ENCODE data around the gene GPR78.

The GPR78 gene

GRCh38 chr4:8581094-8581861 is 1.1 kb downstream of the GPR78 start:
- Mint-ChIP-seq H3K4me1 (ENCODE audit: low read depth in 2 of 2) (no peaks in the 10 kb centered on the region), H3K4me3 (no peak overlapping the region), H3K36me3 (ENCODE audit: insufficient read depth) (no peaks in the 10 kb centered on the region), H3K9me3 (no peaks in the 10 kb centered on the region), H3K27me3 (peaks cover 42 to 64% of the 10 kb centered on the region in 2 donors), H3K27ac (no peak overlapping the region)
- no peak for DNase-seq
- ATAC-seq (replicated peaks) = no peak

GRCh38 chr4:8582016-8582415 is 1.8 kb downstream of the GPR78 start:
- DNase-seq = no peak
- ATAC-seq (replicated peaks) = no peak
- peaks cover 0 to 1% of the 10 kb centered on the region in 2 donors for H3K4me1 Mint-ChIP-seq (ENCODE audit: low read depth in 2 of 2)
- H3K27ac Mint-ChIP-seq = no peak overlapping the region
- no peak overlapping the region for H3K4me3 Mint-ChIP-seq
- H3K36me3 Mint-ChIP-seq (ENCODE audit: insufficient read depth) = no peaks in the 10 kb centered on the region
- no peaks in the 10 kb centered on the region for H3K9me3 Mint-ChIP-seq
- peaks cover 43 to 68% of the 10 kb centered on the region in 2 donors for H3K27me3 Mint-ChIP-seq

GRCh38 chr4:8582436-8582835 is 2.2 kb downstream of the GPR78 start:
- Mint-ChIP-seq H3K4me1 (ENCODE audit: low read depth in 2 of 2) (peaks cover 0 to 1% of the 10 kb centered on the region in 2 donors), H3K36me3 (ENCODE audit: insufficient read depth) (no peaks in the 10 kb centered on the region), H3K27ac (no peak overlapping the region), H3K27me3 (peaks cover 43 to 68% of the 10 kb centered on the region in 2 donors), H3K9me3 (no peaks in the 10 kb centered on the region), H3K4me3 (no peak overlapping the region)
- DNase-seq (no peak), ATAC-seq (replicated peaks) (no peak)

- Mint-ChIP-seq H3K4me3 (no peak overlapping the region), H3K4me1 (ENCODE audit: low read depth in 2 of 2) (peaks cover 0 to 1% of the 10 kb centered on the region in 2 donors), H3K27ac (no peak overlapping the region), H3K27me3 (peaks cover 38 to 68% of the 10 kb centered on the region in 2 donors), H3K9me3 (no peaks in the 10 kb centered on the region), H3K36me3 (ENCODE audit: insufficient read depth) (no peaks in the 10 kb centered on the region)
- ATAC-seq (replicated peaks) (no peak), DNase-seq (no peak)
Measured at GRCh38 chr4:8582941-8583654, 2.9 kb downstream of the GPR78 start.

- Mint-ChIP-seq H3K36me3 (ENCODE audit: insufficient read depth) (no peaks in the 10 kb centered on the region), H3K4me3 (no peak overlapping the region), H3K27ac (no peak overlapping the region), H3K27me3 (peaks cover 33 to 70% of the 10 kb centered on the region in 2 donors), H3K9me3 (no peaks in the 10 kb centered on the region), H3K4me1 (ENCODE audit: low read depth in 2 of 2) (peaks cover 0 to 1% of the 10 kb centered on the region in 2 donors)
- no peak for ATAC-seq (replicated peaks)
- DNase-seq = no peak
Measured at GRCh38 chr4:8583655-8584025, 3.4 kb downstream of the GPR78 start.

GRCh38 chr4:8585186-8585585 is 5.0 kb downstream of the GPR78 start:
- Mint-ChIP-seq H3K9me3 (no peaks in the 10 kb centered on the region), H3K4me1 (ENCODE audit: low read depth in 2 of 2) (peaks cover 0 to 1% of the 10 kb centered on the region in 2 donors), H3K27me3 (peaks cover 24 to 68% of the 10 kb centered on the region in 2 donors), H3K4me3 (no peak overlapping the region), H3K36me3 (ENCODE audit: insufficient read depth) (no peaks in the 10 kb centered on the region), H3K27ac (no peak overlapping the region)
- DNase-seq (no peak), ATAC-seq (replicated peaks) (no peak)

GRCh38 chr4:8585721-8586212 is 5.6 kb downstream of the GPR78 start:
- no peak for ATAC-seq (replicated peaks)
- H3K4me1 Mint-ChIP-seq (ENCODE audit: low read depth in 2 of 2) = peaks cover 0 to 1% of the 10 kb centered on the region in 2 donors
- no peaks in the 10 kb centered on the region for H3K9me3 Mint-ChIP-seq
- no peak overlapping the region for H3K4me3 Mint-ChIP-seq
- peaks cover 30 to 74% of the 10 kb centered on the region in 2 donors for H3K27me3 Mint-ChIP-seq
- H3K27ac Mint-ChIP-seq = no peak overlapping the region
- H3K36me3 Mint-ChIP-seq (ENCODE audit: insufficient read depth) = peaks cover 3% of the 10 kb centered on the region
- DNase-seq = no peak

GRCh38 chr4:8586246-8586645 is 6.1 kb downstream of the GPR78 start:
- no peak overlapping the region for H3K4me3 Mint-ChIP-seq
- DNase-seq (no peak), ATAC-seq (replicated peaks) (no peak)
- peaks cover 35 to 79% of the 10 kb centered on the region in 2 donors for H3K27me3 Mint-ChIP-seq
- peaks cover 3% of the 10 kb centered on the region for H3K36me3 Mint-ChIP-seq (ENCODE audit: insufficient read depth)
- H3K9me3 Mint-ChIP-seq = no peaks in the 10 kb centered on the region
- peaks cover 0 to 1% of the 10 kb centered on the region in 2 donors for H3K4me1 Mint-ChIP-seq (ENCODE audit: low read depth in 2 of 2)
- no peak overlapping the region for H3K27ac Mint-ChIP-seq

- H3K36me3 Mint-ChIP-seq (ENCODE audit: insufficient read depth) = peaks cover 3% of the 10 kb centered on the region
- no peak overlapping the region for H3K27ac Mint-ChIP-seq
- no peaks in the 10 kb centered on the region for H3K9me3 Mint-ChIP-seq
- H3K4me1 Mint-ChIP-seq (ENCODE audit: low read depth in 2 of 2) = peaks cover 0 to 1% of the 10 kb centered on the region in 2 donors
- H3K4me3 Mint-ChIP-seq = no peak overlapping the region
- H3K27me3 Mint-ChIP-seq = peaks cover 39 to 83% of the 10 kb centered on the region in 2 donors
- DNase-seq (no peak), ATAC-seq (replicated peaks) (no peak)
Measured at GRCh38 chr4:8586671-8587468, 6.7 kb downstream of the GPR78 start.

GRCh38 chr4:8587469-8588195 is 7.4 kb downstream of the GPR78 start:
- H3K36me3 Mint-ChIP-seq (ENCODE audit: insufficient read depth) = peaks cover 3% of the 10 kb centered on the region
- peaks cover 39 to 77% of the 10 kb centered on the region in 2 donors for H3K27me3 Mint-ChIP-seq
- no peaks in the 10 kb centered on the region for H3K9me3 Mint-ChIP-seq
- H3K4me3 Mint-ChIP-seq = no peak overlapping the region
- ATAC-seq (replicated peaks) = no peak
- DNase-seq = no peak
- no peak overlapping the region for H3K27ac Mint-ChIP-seq
- H3K4me1 Mint-ChIP-seq (ENCODE audit: low read depth in 2 of 2) = peaks cover 0 to 1% of the 10 kb centered on the region in 2 donors

- DNase-seq (no peak), ATAC-seq (replicated peaks) (no peak)
- Mint-ChIP-seq H3K36me3 (ENCODE audit: insufficient read depth) (peaks cover 3% of the 10 kb centered on the region), H3K4me1 (ENCODE audit: low read depth in 2 of 2) (peaks cover 0 to 1% of the 10 kb centered on the region in 2 donors), H3K9me3 (no peaks in the 10 kb centered on the region), H3K27me3 (peaks cover 42 to 76% of the 10 kb centered on the region in 2 donors), H3K4me3 (no peak overlapping the region), H3K27ac (no peak overlapping the region)
Measured at GRCh38 chr4:8588196-8588470, 7.9 kb downstream of the GPR78 start.

GRCh38 chr4:8589336-8589735 is 9.1 kb downstream of the GPR78 start:
- DNase-seq (no peak), ATAC-seq (replicated peaks) (no peak)
- no peaks in the 10 kb centered on the region for H3K9me3 Mint-ChIP-seq

More at GRCh38 chr4:8589336-8589735, 9.1 kb downstream of the GPR78 start:
- no peak overlapping the region for H3K4me3 Mint-ChIP-seq
- peaks cover 3% of the 10 kb centered on the region for H3K36me3 Mint-ChIP-seq (ENCODE audit: insufficient read depth)
- H3K4me1 Mint-ChIP-seq (ENCODE audit: low read depth in 2 of 2) = peaks cover 0 to 4% of the 10 kb centered on the region in 2 donors
- no peak overlapping the region for H3K27ac Mint-ChIP-seq
- peaks cover 51 to 81% of the 10 kb centered on the region in 2 donors for H3K27me3 Mint-ChIP-seq
